COR-L47 (cell line): ENCODE results near the gene CBX1.
"Not testable (repeated sequence)": the region's sequence is repeated elsewhere in the genome, so short reads cannot be mapped to it uniquely, and the experiment has no call there.

Experiments
- DNase-seq: peaks from one replicate; lab custom pipeline; 2025; lab: John Stamatoyannopoulos, UW

The CBX1 gene

DNA sequence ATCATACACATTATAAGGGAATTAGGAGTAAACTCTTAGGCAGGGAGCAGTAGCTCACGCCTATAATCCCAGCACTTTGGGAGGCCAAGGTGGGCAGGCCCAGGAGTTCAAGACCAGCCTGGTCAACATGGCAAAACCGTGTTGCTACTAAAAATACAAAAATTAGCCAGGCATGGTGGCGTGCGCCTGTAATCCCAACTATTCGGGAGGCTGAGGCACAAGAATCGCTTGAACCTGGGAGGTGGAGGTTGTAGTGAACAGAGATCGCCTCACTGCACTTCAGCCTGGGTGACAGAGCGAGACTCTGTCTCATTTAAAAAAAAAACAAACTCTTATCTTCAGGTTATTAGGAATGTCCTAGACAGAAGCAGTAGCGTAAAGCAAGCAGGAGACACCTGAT is 28.5 kb downstream of the CBX1 start:
- not testable (repeated sequence) for DNase-seq

DNA sequence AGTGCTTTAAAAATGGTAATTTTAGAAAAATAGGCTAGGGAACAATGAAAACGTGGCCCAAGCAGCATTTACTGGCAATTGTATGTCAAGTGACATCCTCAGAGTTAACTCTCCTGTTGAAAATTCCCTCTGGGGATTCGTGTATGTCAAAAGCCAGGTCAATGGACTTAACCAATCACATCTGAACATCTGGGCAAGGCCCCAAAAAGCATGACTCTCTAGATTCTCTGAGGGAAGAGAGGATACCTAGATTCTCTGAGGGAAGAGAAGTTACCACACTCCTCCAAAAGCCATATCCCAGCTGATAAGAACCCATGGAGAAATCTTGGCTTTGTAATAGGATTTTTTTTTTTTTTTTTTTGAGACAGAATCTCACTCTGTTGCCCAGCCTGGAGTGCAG is 29.6 kb downstream of the CBX1 start:
- DNase-seq = no peak

DNA sequence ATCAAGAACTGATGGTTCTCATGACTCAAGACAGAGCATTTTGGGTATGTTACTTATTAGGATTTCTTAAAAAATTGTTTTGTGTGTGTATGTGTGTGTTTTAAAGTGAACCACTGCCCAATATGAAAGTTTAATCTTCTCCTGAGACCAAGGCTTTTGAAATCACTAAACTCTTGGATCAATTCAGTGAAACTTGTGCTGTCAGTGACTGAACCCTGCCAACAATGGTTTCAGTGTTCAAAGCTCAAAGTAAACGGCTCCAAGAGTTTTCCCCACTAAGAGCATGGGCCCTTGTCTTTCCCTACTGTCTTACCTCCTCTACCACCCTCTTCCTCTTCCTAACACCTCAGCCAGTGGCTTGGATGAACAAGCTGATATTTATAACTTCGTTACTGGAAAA is 31.1 kb downstream of the CBX1 start:
- DNase-seq = no peak

DNA sequence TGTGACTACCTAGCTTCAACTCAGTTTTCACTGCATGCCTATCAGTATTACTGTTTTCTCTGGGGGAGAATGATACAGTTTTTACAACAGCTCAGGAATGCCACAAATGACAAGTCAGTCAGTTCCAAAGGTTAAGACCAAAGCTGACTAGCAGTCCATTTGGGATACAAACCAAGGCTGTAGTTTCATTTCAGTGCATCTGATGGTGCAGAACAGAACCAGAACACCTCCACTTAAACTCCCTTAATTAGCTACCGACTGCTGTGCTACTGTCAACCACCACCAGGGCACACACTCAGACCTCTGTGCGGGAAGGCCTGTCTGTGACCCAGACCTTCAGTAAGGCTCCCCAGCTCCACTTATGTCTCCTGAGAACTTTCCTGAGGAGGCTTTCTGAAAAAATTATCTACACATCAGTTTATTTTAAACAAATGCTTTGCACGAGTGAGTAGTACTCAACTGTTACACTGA is 32.8 kb downstream of the CBX1 start:
- DNase-seq = no peak

DNA sequence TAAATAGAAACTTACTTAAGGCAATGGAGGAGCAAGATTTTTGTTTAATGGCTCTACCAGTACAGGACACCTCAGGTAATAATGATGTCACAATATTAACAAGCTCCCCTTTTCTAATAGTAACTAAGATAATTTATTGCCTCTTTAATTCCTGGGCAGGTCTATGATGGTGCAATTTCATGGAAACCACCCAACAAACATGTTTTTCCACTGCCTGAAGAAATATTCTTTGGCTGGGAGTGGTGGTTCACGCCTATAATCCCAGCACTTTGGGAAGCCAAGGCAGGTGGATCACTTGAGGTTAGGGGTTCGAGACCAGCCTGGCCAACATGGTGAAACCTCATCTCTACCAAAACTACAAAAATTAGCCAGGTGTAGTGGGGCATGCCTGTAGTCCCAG is 33.5 kb downstream of the CBX1 start:
- DNase-seq = not testable (repeated sequence)

DNA sequence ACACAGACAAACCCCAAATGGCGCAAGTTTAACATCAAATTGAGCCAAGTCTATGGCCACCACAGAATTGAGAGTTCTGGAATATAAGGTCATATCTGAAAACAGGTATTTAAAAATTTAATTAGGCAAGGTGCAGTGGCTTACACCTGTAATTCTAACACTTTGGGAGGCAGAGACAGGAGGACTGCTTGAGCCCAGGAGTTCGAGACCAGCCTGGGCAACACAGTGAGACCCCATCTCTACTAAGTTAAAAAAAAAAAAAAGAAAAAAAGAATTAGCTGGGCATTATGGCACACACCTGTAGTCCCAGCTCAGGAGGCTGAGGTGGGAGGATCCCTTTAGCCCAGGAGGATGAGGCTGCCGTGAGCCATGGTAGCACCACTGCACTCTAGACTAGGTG is 34.0 kb downstream of the CBX1 start:
- DNase-seq = no peak

DNA sequence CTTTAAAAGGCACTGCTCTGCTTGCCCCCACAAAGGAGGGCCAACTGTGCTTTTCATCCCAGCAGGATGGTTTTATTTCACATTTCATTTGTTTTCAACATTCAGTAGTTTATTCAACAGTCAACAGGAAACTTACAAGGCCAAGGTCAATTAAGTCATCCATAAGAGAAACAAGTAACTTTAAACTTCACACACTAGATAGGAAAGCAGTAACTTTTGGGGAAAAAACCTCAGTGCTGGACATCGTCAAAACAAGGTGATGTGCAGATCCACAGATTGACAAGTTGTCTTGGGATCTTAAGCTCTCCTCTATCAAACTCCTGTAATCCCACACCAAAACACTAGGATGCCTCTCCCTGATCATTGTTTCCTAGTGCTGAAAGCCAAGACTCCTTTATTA is 34.6 kb downstream of the CBX1 start:
- no peak for DNase-seq

DNA sequence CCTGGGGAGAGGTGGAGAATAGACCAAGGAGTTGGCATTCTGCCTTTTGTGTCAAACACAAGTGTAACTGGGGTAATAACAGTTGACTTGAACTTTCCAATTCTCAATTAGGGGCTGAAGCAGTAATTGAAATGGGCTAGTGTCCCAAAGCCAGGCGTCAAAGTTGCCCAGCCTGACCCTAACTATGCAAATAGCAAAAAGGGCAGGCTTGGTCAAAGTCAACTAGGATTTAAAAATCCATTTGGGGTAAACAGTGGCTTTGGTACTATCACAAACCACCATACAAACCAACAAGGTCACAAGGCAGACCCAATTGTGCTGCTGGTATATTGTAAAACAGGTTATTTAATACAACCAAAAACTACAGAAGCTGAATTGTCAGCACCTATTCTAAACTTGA is 35.1 kb downstream of the CBX1 start:
- no peak for DNase-seq

DNA sequence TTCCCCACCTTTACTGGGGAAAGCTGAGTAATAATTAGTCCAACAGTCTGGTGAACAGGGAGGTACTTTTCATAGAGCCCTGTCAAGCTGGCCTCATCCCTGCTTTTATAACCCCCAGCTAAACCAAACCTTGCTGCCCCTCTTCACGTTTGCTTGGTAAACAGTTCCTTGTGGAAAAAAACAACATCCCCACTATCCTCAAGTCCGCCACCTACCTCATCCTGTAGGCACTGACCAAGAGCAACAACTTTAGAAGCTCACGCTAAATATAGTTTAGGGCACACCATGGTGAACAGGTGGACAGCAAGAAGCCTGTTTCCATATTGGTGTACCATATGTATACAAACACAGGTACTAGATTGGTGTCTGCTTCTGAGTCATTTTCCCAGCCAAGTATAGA is 36.6 kb downstream of the CBX1 start:
- DNase-seq = no peak

DNA sequence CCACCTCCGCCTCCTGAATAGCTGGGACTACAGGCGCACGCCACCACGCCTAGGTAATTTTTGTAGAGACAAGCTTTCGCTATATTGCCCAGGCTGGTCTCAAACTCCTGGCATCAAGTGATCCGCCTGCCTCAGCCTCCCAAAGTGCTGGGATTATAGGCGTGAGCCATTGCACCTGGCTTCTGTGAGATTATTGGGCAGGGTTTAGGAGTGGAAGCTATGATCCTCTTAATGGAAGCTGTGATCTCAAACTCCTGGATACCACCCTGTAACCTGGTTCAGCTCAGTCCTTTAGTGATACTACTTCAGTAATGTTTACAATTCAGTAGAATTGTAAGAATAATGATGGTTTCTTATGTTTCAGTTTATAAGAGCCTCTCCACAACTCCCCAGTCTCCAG is 39.0 kb downstream of the CBX1 start:
- no peak for DNase-seq

DNA sequence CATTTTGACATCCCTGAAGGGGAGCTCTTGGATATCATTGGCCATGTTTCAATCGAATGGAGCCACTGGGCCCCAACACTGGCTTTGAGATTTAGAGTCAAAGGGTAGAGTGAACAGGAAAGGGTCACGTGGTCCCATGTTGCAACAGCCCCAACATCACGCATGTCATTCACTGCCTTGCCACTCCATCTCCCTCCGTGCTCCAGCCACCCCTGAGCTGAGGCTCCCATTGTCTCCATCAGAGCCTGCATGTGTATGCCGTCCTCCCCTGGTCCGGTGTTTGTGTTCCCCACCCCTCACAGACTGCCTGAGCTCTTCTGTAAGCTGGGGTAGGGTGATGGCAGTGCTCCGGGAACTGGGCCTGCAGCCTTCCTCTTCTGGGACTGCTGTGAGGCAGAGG is 41.0 kb downstream of the CBX1 start:
- DNase-seq = no peak

DNA sequence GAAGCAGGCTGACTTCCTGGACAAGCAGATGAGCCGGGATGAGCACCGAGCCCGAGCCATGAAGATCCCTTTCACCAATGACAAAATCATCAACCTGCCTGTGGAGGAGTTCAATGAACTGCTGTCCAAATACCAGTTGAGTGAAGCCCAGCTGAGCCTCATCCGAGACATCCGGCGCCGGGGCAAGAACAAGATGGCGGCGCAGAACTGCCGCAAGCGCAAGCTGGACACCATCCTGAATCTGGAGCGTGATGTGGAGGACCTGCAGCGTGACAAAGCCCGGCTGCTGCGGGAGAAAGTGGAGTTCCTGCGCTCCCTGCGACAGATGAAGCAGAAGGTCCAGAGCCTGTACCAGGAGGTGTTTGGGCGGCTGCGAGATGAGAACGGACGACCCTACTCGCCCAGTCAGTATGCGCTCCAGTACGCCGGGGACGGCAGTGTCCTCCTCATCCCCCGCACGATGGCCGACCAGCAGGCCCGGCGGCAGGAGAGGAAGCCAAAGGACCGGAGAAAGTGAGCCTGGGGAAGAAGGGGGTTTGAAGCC is 42.1 kb downstream of the CBX1 start:
- no peak for DNase-seq

DNA sequence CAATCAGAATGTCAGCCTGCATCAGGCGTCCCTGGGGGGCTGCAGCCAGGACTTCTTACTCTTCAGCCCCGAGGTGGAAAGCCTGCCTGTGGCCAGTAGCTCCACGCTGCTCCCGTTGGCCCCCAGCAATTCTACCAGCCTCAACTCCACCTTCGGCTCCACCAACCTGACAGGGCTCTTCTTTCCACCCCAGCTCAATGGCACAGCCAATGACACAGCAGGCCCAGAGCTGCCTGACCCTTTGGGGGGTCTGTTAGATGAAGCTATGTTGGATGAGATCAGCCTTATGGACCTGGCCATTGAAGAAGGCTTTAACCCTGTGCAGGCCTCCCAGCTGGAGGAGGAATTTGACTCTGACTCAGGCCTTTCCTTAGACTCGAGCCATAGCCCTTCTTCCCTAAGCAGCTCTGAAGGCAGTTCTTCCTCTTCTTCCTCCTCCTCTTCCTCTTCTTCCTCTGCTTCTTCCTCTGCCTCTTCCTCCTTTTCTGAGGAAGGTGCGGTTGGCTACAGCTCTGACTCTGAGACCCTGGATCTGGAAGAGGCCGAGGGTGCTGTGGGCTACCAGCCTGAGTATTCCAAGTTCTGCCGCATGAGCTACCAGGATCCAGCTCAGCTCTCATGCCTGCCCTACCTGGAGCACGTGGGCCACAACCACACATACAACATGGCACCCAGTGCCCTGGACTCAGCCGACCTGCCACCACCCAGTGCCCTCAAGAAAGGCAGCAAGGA is 42.7 kb downstream of the CBX1 start:
- DNase-seq = no peak

DNA sequence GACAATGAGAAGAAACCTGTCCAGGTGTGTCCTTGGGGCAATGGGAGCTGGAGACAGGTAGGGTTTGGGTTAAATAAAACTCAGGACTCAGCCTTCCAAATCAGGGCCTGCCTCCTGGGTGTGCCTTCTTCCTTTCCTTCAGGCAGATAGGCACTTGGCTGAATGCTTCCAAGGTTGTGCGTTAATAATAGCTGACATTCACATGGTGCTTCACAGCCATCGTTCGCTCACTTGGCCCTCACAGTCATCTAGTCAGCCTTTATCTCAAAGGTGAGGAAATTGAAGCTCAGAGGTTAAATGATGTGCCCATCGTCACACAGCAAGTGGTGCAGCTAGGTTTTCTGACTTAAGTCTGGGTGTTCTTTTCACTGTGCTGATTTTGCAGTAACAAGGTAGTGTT is 43.7 kb downstream of the CBX1 start:
- no peak for DNase-seq

DNA sequence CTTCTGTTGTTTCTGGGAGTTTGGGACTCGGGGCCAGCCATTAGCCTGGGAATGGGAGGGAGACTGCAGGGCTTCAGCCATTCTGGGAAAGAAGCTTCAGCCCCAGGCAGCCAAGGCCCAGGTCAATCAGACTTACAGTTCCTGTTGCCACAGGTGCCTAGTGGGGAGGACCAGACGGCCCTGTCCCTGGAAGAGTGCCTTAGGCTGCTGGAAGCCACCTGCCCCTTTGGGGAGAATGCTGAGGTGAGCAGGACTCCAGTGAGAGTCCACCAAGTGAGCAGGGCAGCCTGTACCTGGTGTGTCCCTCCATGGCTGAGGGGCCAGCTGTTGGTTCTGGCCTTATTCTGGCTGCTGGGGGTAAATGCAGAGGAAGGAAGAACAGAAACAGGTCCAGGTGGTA is 44.4 kb downstream of the CBX1 start:
- no peak for DNase-seq

DNA sequence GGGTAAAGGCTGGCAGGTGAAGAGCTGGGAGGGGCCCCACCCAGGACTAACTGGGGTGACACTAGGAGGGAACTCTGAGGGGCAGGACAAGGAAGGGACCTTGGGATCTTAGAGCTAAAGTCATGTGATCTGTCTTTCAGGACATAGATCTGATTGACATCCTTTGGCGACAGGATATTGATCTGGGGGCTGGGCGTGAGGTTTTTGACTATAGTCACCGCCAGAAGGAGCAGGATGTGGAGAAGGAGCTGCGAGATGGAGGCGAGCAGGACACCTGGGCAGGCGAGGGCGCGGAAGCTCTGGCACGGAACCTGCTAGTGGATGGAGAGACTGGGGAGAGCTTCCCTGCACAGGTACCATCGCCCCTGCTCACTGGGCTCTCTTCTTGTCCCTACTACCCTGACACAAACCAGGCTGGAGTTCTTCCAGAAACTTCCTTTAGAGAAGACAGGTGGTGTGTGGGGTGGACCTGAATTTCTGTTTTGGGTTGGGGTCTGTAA is 45.0 kb downstream of the CBX1 start:
- DNase-seq = no peak

DNA sequence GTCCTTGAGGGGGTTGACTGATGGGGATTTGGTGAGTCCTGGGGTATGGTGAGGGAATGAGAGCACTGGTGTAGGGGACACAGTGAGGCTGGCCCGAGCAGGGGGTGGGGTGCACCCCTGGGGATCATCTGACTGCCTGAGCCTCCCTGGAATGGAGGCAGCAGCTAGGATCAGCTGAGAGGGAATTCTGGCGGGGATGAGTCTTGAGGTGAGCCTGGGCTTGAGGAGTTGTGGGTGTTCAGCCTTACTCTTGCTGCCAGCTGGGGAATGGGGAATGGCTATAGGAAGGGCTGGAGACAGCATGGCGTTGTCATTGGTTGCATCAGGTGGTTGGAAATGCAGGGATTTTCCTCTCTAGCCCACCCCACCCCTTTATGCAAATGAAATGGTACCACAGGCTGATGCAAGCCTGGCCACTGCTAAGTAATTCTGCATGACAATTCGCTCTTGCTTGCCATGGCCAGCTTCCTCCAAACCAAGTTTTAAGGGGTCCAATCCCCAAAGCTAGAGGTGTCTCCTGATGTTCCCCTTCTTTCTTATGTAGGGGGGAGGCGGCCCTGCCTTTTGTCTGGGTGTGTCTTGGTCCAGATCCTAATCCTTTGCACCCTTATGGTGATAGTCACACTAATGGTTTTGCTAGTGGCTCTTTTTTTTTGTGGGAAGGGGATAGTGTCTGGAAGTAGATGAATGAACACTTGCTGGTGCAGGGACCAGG is 45.6 kb downstream of the CBX1 start:
- no peak for DNase-seq

DNA sequence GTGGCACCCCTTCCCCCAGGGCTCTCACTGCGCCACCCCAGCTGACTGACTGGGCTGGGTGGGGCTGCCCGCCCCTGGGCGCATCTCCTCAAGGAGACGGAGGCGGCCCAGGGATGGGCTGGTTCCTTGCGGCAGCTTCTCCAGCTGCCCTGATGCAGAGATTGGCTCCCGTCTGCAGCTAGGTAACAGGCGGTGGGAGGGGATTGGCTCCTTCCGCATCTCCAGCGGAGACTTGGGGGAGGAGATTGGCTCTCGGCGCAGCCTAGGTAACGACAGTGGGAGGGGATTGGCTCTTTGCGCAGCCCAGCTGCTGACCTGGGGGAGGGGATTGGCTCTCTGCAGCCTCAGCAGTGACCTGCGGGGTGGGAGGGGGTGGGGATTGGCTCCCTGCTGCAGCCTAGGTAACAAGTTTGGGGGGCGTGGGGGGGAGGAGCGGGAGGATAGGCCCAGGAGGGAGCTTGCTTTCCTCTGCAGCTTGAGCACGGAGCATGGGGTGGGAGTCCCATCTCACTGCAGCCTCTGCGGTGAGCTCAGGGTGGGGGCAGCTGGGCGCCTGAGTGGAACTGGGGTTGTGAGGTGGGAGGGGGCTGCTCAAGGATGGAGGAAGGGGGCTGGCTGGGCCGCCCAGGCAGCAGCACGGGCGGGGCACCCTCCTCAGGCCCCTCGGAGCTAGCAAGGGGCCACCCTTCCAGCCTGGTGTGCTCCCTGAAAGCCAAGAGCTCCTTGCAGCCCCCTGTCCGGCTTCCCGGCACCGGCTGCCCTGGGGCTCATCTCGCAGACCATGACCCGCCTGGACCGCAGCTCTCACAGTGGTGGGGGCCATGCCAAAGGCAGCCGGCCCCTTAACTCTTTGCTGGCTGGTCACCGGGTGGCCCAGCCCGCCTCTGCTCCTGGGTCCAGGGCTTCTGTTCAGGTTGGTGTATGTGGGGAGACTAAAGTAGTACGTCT is 46.8 kb downstream of the CBX1 start:
- DNase-seq = peak; percentile 97

DNA sequence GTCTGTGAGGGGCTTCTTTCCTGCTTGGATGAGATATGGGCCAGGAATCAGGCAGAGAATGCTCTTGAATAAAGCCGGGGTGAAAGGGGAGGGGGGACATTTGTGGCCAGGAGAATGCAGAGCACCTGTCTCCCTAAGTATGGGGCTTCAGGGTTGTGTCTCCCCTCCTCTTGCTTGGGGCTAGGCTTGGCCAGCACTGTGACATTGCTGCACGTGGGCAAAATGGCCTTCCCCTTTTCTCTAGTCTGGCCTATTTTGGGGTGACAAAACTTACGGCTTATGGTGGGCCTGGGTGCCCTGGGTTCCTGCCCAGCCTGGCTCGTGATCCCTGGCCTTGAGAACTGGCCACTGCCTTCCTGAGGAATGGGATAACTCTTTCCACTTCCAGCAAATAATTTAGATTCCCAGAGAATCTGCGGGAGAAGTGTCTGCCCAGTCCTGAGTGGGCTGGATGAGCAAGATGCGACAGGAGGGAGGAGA is 47.5 kb downstream of the CBX1 start:
- DNase-seq = no peak

DNA sequence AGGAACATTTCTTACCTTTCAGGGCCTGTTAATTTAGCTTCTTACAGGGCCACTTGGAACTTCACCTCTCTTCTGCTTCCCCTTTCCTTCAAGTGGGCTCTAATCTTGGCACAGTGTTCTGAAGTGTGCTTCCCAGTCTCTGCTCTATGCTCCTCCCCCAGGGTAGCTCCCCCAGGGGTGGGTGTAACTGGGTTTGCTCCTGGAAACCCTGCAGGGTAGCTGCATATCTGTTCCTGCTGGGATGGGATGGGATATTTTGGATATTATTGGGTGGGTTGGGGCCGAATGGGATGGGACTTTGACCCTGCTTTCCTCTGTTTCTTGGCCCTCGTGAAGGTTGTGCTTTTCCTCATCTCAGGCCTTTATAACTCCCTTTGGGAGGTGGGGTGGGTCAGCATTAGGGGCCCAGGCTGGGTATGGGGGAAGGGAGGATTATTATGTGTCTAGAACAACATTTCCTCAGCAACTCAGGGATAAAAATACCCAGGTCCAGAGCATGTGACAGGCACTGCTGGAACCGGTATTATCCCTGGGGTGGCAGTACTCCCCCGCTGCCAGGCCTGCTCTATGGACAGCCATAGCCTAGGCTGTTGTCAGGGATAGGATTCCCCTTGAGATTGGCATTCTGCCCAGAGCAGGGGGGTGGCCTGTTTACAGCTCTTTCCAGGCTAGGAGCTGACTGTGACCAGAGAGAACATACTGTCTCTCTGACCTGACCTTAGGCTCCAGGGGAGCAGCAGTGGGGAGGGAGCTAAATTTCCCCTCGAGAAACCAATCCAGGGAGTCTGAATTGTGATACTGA is 48.1 kb downstream of the CBX1 start:
- DNase-seq = peak; percentile 91
